SIG-M5 treated with dmso at 0.1 percent for 504 hours (cell line): ENCODE results near the gene ACE.
A peak's percentile ranks its signal among the peaks of the same experiment; 100 is the strongest.
"Not testable (repeated sequence)": the region's sequence is repeated elsewhere in the genome, so short reads cannot be mapped to it uniquely, and the experiment has no call there.

Experiments used
- DNase-seq: peaks from one replicate; lab custom pipeline; 2025; ENCODE audit not compliant: unreplicated experiment; lab: John Stamatoyannopoulos, UW

Gene ACE

DNA sequence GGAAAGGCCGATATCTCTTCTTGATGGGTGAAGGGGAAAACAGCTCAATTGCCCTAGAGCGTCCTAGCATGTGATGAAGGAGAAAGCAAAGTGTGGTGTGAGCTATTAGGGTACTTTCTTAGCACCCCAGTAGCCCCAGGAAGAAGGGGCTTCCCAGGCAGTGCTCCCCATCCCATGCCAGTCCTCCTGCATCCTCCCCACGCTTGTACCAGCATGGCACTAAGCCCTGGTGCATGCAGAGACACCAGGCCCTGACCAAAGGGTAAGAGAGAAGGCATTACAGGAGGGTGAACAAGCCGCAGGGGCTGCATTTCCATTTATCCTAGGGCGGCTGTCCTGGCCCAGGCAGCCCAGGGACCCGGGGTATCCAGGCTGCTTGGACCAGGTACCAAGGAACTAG is 33.8 kb upstream of the ACE start:
- no peak for DNase-seq

DNA sequence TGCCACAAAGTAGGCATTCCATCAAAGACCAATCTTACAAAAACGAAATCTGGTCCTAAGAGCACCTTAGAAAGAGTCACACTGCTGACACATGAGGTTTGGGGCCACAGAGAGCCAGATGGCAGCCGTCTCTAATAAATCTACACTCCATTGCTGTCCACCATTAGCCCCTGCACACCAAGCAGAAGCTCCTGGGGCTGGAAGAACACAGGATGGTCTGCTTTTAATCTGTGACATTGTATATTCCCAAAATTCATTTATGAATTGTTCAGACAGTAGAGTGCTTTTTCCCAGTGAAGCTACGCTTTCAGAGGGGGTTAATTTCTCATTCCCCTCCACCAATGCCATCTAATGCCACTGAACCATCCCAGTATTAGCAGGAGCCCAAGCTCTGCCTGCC is 32.4 kb upstream of the ACE start:
- DNase-seq: no peak

DNA sequence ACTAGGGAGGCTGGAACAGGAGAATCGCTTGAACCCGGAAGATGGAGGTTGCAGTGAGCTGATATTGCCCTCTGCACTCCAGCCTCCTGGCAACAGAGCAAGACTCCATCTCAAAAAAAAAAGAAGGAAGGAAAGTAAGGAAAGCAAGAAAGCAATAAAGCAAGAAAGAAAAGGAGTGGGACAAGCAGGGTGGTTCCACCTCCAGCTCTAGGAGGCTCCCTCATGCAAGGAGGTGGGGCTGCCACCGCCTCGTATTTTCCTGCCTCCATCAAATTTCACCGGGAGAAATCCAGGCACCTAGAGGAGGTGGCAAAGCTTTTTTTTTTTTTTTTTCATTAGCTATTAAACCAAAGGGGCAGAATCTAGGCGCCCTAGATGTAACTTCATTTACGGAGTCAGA is 31.8 kb upstream of the ACE start:
- no peak for DNase-seq

DNA sequence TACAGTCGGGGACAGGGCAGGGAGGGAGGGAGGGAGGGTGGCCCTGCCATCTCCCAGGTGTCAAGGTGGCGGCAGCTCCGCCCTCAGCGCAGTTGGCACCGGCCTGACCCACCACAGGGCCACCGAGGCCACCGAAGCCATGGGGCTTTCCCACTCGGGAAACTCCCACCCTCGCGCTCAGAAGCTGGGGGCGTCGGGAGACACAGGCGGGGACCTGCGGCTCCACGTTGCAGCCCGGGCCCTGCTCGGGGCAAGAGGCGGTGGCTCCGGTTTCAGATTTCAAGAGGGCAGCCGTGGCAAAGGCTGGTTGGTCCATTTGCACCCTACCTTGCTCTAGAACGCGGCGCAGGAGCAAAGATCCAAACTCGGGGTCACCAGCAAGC is 31.3 kb upstream of the ACE start:
- DNase-seq: peak; percentile 33

DNA sequence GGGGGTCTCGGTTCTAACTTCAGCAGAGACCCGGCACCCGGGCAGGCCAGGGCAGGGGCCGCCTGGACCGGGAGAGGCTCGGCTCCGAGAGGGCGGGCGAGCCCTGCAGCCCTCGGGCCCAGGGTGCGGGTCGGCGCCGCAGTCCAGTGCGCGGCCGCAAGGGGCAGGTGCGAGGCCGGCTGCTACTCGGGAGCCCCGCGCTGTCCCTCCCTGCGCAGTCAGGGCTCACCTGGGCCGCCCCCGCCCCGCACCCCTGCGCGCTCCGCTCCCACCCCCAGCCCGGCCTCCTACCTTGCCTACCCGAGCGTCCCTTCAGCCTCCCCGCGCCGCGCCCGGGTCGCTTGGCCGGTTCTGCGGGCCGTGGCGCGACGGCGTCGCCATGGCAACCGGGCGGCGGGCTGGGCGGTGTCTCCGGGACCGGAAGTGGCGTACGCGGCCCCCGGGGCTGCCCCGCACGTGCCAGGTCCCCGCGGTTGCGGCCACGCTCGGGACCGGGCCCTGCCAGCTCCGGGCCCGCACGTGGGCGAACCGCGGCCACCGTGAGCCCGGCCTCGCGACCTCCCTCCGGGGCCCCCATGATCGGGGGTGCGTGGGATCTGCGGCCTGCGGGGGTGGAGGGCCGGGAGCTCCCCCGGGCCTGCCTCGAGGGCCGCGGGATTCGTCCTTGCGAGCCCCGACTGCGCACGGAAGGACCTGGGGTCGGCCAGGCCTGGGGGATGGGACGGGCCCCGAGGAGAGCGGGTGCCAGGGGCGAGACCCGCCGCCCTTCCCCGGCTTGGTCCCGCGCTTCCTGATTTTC is 30.7 kb upstream of the ACE start, which contains the start of gene CYB561:
CYB561 (minus strand) TSS at position 353 of the 799 bp plus-strand sequence. CDS start 8,759 bp downstream, outside the sequence.
- peak; percentile 80 for DNase-seq

DNA sequence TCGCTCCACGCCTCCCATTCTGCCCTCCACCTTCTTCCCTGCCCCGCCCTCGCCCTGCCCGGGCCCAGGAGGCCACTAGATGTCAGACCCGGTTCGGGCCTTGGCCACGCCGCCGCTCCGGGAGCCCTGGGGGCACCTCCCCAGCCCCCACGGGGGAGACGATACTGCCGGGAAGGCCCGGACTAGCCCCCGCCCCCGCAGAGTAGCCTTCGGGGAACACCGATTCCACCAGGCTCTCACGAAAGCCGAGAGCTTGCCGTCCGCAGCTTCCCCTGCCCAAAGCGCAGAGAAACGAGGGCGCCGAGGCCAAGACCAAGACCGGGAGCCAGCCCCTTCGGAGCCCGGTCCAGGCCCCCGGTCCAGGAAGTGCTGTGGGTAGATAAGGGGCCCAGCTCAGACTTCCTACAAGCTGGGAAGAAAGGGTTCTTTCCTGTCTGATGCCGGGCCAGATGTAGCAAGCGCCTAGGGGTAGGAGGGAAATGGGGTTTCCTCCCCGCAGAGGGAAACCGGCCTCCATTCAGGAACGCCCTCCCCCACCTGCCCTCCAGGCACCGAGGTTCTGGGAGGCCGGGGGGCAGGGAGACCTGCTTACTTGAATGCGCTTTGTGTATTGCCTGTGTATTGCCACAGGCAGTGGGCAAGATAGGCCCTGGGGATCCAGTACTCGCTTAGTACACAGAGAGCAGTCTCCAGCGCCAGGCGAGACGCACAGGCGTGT is 29.9 kb upstream of the ACE start:
- DNase-seq: peak; percentile 74

DNA sequence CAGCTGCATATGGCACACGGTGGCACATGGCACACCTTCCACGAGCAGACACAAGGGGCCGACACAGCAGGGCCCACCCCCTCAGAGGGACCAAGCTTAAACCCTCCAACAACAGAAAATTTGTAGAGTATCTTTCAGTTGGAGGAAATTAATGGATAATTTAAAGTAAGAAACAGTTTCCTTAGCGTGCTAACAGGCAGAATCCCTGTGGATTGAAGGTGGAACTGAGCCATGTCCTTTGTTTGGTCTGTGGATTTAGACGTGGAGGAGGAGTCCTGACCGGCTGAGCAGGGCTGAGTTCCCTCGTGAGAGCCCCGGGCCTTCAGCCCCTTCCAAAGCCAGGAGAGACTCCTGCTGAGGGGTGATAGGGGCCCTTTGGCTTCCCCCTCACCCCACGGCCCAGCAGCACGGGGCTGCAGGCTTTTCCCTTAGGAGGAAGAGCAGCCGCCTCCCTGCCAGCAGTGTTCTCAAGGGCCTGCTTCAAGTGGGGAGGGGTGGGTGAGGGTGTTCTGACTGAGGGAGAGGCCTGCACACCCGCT is 29.3 kb upstream of the ACE start:
- DNase-seq: no peak

DNA sequence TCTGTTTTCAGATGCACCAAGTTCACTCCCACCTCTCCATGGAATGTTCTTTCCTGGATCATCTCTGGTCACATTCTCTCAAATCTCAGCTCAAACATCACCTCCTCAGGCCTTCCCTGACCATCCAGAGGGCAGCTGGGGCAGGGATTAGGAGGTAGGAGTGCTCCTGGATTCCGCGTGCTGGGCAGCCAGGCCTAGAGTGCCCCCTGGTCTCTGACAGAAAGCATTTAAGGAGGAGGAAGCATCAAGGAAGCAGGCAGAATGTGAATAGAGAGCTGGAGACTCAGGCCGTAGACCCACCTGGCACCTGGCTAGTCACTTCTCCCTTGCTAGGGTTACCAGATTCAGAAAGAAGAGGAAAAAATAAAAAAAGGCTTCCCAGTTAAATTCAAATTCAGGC is 28.2 kb upstream of the ACE start:
- DNase-seq: no peak

DNA sequence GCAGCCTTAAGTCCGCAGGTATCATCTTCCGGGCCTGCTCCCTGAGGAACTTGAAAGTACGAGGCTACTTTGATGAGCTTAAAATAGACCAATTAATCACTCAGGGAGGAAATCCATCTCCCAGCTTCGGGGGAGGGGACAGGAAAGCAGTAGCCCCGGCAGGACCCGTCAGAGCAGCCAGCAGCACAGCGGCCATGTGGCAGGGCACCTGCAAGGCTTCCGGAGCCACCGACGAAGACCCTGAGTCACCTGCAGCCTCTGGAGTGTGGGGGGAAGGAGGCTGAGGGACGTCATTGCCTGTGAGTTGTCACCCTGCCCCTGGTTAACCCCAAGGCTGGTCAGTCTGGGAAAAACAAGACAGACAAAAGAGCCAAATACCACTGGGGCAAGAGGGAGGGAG is 26.3 kb upstream of the ACE start:
- DNase-seq: no peak

DNA sequence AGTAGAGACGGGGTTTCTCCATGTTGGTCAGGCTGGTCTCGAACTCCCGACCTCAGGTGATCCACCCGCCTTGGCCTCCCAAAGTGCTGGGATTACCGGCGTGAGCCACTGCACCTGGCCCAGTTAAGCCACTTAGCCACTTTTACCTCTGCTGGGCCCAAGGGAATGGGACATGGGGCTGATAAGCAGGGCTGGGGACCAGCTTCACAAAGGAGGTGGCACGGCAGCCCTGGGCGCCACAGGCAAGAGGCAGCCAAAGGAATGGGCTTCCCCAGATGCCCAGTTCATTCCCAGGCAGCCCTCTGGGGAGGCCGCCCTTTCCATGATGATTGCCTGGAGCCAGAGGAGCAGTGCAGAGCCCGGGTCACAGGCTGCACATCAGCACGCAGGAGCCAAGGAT is 25.7 kb upstream of the ACE start:
- no peak for DNase-seq

DNA sequence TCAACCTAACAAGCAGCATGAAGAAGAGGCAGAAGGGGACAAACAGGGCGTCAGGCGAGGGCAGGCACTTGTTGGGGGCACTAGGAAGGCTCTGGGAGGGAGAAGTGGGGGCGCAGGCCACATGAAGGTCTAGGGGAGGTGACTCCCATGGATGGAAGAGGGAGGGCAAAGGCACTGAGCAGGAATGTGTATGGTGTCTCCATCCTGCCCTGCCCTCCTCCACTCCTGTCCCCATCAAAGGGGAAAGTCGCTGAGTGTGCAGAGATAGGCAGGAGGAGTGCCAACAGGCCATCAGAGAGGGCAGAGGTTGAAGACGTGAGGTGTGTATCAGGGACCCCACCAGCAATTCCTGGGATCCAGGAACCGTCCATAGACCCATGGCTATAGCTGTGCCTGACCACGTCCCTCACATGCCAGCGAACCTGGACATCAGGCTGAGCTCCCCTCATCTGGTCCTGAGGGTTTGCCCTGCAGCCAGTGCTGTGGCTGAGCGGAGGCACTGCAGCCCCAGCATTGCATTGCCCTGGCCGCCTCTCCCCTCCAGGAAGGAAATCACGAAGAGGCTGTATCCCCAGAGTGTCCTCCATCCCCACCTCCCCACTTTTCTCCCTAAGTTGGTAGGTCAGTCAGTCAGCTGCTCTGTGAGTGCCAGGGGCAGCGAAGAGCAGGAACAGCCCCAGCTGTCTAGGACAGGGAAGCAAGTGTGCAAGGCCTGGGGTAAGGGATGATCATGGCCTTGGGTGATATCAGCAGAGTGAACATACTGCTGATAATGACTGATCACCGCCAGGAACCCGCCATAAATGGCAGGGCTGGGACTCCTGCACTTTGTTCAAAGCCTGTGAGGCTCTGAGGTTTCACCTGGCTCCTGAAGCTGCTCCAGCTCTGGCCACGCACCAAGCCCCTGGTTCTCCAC is 24.6 kb upstream of the ACE start:
- no peak for DNase-seq

DNA sequence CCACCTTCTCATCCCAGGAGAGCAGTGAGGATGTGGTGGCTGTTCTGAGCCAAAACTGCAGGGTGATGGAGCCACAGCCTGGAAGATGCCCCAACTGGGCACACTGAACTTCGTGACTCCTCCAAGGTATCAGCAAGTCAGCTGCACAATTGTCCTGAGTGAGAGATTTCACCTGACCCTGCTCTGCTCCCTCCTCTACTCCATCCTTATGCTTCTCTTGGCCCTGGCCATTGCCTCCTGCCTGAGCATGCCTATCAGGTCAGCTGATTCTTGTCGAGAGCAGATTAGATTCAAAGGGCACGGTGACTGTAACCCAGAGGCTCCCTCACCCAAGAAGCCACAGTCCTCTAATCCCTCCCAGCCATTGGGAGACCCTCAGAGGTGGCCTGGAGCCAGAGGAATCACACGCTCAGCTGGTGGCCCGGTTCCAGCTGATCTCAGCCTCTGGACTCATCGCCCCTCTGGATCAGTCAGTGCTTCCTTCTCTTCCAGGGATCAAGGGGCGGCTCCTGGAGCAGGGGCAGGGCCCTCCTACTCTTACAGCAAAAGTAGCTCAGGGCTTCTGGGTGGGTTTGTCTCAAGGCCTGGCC is 23.8 kb upstream of the ACE start:
- DNase-seq: no peak

DNA sequence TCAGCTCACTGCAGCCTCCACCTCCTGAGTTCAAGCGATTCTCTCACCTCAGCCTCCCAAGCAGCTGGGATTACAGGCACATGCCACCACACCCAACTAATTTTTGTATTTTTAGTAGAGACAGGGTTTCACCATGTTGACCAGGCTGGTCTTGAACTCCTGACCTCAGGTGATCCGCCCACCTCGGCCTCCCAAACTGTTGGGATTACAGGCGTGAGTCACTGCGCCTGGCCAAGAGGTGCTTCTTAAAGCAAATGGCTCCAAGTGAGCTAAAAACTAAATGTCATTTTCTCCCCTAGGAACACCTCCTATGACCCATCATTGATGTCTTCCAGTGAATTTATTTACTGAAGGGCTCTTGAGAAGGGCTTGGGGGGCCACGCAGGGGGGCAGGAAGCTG is 22.5 kb upstream of the ACE start:
- DNase-seq: not testable (repeated sequence)

DNA sequence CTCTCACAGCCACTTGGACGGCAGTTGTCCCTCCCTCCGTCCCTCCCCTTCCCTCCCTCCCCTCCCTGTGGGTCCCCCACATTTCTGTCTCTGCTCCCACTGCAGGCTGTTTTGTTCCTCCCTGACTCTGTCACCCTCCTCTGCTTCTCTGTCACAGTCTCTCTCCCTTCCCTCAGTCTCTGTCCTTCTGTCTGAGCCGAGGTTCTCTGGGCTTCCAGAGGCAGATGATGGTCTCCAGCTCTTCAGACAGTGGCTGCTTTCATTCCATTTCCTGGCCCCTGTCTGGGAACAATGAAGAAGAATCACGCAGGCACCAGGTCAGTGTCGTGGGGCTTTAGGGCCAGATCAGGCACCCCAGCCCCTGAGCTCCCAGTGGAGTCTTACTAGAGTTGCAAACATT is 21.9 kb upstream of the ACE start:
- no peak for DNase-seq

DNA sequence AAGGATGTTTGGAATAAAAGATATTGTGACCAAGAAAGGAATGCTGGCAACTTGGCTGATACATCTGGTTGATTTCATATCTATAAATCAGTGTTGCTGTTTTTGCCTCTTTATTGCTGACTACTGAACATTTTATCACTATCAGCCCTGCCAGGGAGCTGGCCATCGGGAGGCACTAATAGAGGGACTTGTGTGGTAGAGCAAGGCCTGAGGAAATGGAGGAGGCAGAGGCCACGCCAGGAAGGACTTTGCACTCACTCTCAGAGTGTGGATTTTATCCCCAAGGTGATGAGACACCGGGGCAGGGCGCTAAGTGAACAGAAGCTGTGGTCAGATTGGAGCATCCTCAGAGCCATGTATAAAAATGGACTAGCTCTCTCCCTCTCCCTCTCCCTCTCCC is 21.4 kb upstream of the ACE start:
- DNase-seq: no peak

DNA sequence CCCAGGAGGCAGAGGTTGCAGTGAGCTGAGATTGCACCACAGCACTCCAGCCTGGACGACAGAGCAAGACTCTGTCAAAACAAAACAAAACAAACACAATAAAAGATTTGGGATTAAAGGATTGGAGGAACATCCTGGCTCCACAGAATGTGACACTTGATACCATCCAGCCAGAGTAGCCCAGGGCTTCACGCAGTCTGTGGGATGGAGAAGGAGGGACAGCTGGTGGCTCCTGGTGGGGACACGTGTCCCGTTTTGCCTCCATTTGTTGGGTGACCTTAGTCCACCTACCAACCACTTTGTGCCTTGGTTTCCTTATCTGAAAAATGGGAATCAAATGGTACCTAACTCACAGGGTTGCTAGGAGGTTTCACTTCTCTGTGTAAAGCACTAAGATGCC is 18.4 kb upstream of the ACE start:
- DNase-seq: no peak

DNA sequence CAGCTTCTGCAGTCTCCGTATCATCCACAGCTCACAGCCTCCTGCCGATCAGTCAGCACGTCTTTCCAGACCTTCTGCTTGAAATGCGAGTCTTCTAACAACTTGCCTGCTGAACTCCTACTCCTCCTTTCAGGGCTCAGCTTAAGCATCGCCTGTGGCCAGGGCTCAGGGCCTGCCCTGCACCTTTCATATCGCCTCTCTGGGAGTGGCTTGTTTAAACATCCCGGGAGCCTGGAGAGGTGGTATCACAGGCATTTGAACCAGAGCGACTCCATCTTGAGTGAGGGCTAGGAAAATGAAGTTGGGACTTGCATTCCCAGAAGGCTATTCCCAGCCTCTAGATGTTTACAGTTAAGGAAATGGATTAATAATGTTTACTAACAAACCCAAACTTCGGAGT is 16.8 kb upstream of the ACE start:
- DNase-seq: no peak

DNA sequence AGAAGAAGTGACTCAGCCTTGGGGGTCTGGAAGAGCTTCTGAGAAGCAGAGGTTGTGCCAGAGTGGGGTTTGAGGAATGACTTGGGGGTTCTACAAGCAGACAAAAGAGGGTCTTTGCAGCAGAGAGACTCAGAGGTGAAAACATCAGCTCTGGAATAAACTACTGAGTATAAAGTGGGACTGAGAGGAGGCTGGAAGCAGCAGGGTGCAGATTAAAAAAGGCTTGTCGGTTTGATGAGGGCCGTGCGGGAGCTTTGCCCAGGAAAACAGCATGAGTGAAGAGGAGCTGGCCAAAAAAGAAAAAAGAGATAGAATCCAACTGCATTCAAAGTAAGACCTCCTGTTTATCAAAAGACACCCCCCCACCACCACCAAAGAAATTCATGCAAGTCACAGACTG is 13.1 kb upstream of the ACE start:
- no peak for DNase-seq

DNA sequence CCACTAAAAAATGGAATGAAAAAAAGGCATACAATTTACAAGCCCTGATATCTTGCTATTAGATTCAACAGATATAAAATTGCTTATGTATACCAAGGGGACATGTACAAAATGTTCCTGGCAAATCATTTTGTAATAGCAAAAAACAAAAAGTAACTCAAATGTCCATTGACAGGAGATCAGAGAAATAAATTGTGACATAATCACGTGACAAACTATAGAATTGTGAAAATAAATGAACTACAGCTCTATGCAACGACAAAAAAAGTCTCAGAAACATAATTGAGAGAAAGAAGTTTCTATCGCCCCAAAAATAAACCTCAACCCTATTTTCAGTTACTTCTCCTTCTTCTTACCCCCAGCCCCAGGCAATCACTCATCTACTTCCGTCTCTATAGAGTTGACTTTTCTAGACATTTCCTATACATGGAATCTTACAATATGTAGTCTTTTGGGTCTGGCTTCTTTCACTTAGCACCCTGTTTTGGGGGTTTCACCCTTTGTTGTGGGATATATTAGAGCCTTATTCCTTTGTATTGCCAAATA is 12.1 kb upstream of the ACE start:
- peak; percentile 82 for DNase-seq

DNA sequence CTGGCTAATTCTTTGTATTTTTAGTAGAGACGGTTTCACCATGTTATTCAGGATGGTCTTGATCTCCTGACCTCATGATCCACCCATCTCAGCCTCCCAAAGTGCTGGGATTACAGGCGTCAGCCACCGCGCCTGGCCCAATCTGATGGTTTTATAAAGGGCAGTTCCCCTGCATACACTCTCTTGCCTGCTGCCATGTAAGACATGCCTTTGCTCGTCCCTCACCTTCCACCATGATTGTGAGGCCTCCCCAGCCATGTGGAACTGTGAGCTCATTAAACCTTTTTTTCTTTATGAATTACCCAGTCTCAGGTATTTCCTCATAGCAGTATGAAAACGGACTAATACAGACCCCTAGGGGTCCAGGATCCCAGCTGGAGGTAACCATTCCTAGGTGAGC is 8.8 kb upstream of the ACE start:
- DNase-seq: not testable (repeated sequence)

DNA sequence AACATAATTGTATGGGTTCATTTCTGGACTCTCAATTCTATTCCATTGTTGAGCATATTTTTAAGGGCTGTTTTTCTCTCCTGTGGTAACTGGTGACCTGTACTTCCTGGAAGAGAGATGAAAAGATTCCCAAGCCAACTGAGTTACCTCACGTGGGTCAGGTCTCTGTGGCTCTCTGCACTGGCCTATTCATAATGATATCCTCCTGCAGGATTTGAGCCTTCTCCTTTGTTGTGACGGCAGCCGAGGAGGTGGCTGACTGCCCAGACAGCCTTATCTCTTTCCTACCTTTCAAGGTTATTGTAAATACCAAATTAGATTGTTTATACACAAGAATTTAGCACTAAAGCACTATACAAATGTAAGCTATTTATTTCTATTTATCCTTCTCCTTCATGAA is 2.7 kb upstream of the ACE start:
- no peak for DNase-seq
